DOHH2 (cell line): ENCODE results near the gene NAALAD2.
"Not testable (repeated sequence)": the region's sequence is repeated elsewhere in the genome, so short reads cannot be mapped to it uniquely, and the experiment has no call there.

Experiments
- H3F3A ChIP-seq: fragments of 200-600 bp; sonication (generic), shearing (Covaris generic); 2 replicates; pipeline ENCODE4 v1.6.0; 2016; ENCODE audit warnings: antibody characterized with exemption, mild to moderate bottlenecking; ENCODE audit not compliant: control insufficient read depth, insufficient read depth
- H3K27ac ChIP-seq: fragments of 200-600 bp; sonication (generic); 2 replicates; pipeline ENCODE4 v1.5.1; 2014; ENCODE audit warnings: low read depth, mild to moderate bottlenecking, low read length, moderate library complexity
- H3K27me3 ChIP-seq: fragments of 200-600 bp; sonication (generic); 2 replicates; pipeline ENCODE4 v1.6.1; 2014; ENCODE audit warnings: mild to moderate bottlenecking, low read length, mixed read lengths; ENCODE audit not compliant: control insufficient read depth
- H3K36me3 ChIP-seq: fragments of 200-600 bp; sonication (generic); 2 replicates; pipeline ENCODE4 v1.6.1; 2014; ENCODE audit warnings: mild to moderate bottlenecking, low read length, moderate library complexity, mixed read lengths; ENCODE audit not compliant: control insufficient read depth
- H3K4me1 ChIP-seq: fragments of 200-600 bp; sonication (generic); 2 replicates; pipeline ENCODE4 v1.6.1; 2014; ENCODE audit warnings: mild to moderate bottlenecking, low read length, mixed read lengths; ENCODE audit not compliant: control insufficient read depth
- H3K4me2 ChIP-seq: fragments of 200-600 bp; sonication (generic); 2 replicates; pipeline ENCODE4 v1.6.0; 2014; ENCODE audit warnings: mild to moderate bottlenecking, low read length, moderate library complexity
- H3K4me3 ChIP-seq: fragments of 200-600 bp; sonication (generic); 2 replicates; pipeline ENCODE4 v1.5.1; 2014; ENCODE audit warnings: mild to moderate bottlenecking, low read length, mixed read lengths
- H3K79me2 ChIP-seq: fragments of 200-600 bp; sonication (generic); 2 replicates; pipeline ENCODE4 v1.6.1; 2014; ENCODE audit warnings: mild to moderate bottlenecking, low read length, mixed read lengths; ENCODE audit not compliant: control insufficient read depth
- H3K9me2 ChIP-seq: fragments of 200-600 bp; sonication (generic); replicated peaks from 2 replicates; pipeline ENCODE4 v1.6.1; 2014; ENCODE audit warnings: mild to moderate bottlenecking, low read length, mixed read lengths; ENCODE audit not compliant: control insufficient read depth
- H3K9me3 ChIP-seq: fragments of 200-600 bp; sonication (generic); 2 replicates; pipeline ENCODE4 v1.6.1; 2014; ENCODE audit warnings: antibody characterized with exemption, low read length, mixed read lengths; ENCODE audit not compliant: control insufficient read depth, insufficient read depth
- H4K20me1 ChIP-seq: fragments of 200-600 bp; sonication (generic); 2 replicates; pipeline ENCODE4 v1.6.0; 2014; ENCODE audit warnings: low read depth, mild to moderate bottlenecking, antibody characterized with exemption, low read length, moderate library complexity; ENCODE audit not compliant: control insufficient read depth, insufficient read depth
- CTCF ChIP-seq: fragments of 200-600 bp; sonication (generic); IDR thresholded peaks from one replicate; pipeline ENCODE4 v1.5.1; 2014; ENCODE audit warnings: antibody characterized with exemption, mild to moderate bottlenecking, low read depth, low read length; ENCODE audit not compliant: poor library complexity, severe bottlenecking
- EZH2phosphoT487 ChIP-seq: fragments of 200-600 bp; sonication (generic); IDR thresholded peaks from 2 replicates; pipeline ENCODE4 v1.6.1; 2017; ENCODE audit warnings: borderline replicate concordance, mild to moderate bottlenecking, antibody characterized with exemption, low read length, moderate library complexity, mixed read lengths

The NAALAD2 gene

DNA sequence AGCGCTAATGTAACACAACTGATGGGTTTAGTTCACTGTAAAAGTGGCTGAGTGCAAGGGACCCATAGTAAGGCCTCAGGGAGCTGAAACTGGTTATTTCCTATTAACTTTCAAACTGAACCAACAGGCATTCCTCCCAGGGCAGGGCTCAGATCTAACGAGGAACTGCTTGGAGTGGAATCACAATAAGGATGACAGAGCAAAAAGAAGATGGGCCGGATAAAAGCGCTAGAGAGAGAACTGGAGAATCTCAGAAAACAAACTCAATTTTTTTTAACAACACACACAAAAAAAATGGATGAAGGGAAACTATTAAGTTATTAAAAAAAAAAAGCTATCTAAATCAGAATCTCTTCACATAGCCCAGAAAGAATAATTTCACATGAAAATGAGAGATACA, 102.5 kb downstream of the NAALAD2 start:
- Histone ChIP-seq H3K36me3 (no peaks in the 10 kb centered on the region), H3F3A (no peaks in the 10 kb centered on the region), H3K9me3 (no peaks in the 10 kb centered on the region), H3K27me3 (peaks cover 8% of the 10 kb centered on the region; the same call in 1 of the 2 replicates), H3K4me3 (no peak overlapping the region), H3K9me2 (no peaks in the 10 kb centered on the region), H3K4me1 (no peaks in the 10 kb centered on the region), H4K20me1 (no peaks in the 10 kb centered on the region), H3K4me2 (no peak overlapping the region), H3K27ac (no peak overlapping the region), H3K79me2 (no peaks in the 10 kb centered on the region)
- no peak for TF ChIP-seq EZH2phosphoT487
- TF ChIP-seq CTCF = no peak

DNA sequence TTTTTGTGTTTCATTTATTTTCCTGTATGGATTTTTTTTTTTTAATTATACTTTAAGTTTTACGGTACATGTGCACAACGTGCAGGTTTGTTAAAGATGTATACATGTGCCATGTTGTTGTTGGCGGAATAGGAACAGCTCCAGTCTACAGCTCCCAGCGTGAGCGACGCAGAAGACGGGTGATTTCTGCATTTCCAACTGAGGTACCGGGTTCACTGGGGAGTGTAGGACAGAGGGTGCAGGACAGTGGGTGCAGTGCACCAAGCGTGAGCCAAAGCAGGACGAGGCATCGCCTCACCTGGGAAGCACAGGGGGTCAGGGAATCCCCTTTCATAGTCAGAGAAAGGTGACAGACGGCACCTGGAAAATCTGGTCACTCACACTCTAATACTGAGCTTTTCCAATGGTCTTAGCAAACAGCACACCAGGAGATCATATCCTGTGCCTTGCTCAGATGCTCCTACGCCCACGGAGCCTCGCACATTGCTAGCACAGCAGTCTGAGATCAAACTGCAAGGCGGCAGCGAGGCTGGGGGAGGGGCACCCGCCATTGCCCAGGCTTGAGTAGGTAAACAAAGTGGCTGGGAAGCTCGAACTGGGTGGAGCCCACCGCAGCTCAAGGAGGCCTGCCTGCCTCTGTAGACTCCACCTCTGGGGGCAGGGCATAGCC, 105.6 kb downstream of the NAALAD2 start:
- not testable (repeated sequence) for H3K27me3 ChIP-seq, H3K9me3 ChIP-seq, H3K9me2 ChIP-seq, H3K27ac ChIP-seq, H3K4me2 ChIP-seq, H4K20me1 ChIP-seq, H3K4me3 ChIP-seq, H3K79me2 ChIP-seq, H3K36me3 ChIP-seq, H3K4me1 ChIP-seq, H3F3A ChIP-seq

DNA sequence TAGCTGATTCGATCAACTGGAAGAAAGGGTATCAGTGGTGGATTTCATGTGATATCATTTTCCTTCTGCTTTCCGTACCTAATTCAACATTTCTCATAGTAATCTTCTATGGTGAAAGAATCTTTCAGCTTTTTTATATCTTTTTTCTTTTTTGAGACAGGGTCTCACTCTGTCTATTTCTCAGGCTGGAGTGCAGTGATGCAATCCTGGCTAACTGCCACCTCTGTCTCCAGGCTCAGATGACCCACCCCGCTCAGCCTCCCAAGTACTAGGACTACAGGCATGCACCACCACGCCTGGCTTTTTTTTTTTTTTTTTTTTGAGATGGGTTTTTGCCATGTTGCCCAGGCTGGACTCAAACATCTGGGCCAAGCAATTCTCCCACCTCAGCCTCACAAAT, 107.0 kb downstream of the NAALAD2 start:
- TF ChIP-seq CTCF (no peak), EZH2phosphoT487 (no peak)
- Histone ChIP-seq H3K4me3 (no peak overlapping the region), H4K20me1 (no peaks in the 10 kb centered on the region), H3K27ac (no peak overlapping the region), H3K4me2 (no peak overlapping the region), H3K27me3 (0 out of 2 replicates have a peak, but pooled peaks cover 5% of the 10 kb centered on the region), H3K9me2 (no peaks in the 10 kb centered on the region), H3F3A (no peaks in the 10 kb centered on the region), H3K9me3 (no peaks in the 10 kb centered on the region), H3K79me2 (no peaks in the 10 kb centered on the region), H3K4me1 (no peaks in the 10 kb centered on the region), H3K36me3 (no peaks in the 10 kb centered on the region)
